Measurements from ENCODE around the gene CDH24. TPM values are rescaled to one million over a fixed set of nuclear protein-coding genes. Genes with fewer than 3 reads are reported as not detected.

Gene CDH24
- total RNA-seq, 2 donors from 2014 or later: 16.9 to 17.2 TPM

GRCh38 chr14:23066855-23067744, 9.8 kb upstream of the CDH24 start:
- peaks cover 46% of the 10 kb centered on the region for H3K4me1 Mint-ChIP-seq

DNA sequence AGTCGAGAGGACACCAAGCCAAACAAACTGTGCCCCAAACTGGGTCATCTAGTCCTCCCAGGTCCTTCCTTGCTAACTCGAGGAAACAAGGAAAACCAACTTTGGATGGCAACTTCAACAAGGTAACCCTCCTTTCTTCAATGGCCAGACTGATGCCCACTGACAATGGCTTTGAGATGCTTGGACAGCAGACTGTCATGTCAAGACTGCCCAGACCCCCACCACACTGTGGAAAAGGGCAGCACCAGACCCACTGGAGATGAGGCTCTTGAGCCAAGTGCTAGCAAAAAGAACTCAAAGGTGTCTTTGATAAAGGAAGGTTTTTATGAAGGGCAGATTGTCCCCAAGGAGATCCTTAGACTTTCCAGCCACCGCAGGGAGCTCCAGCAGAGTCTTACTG, 9.0 kb upstream of the CDH24 start:
- 93 to 96% methylated on average over 3 of the region's 3 CpGs for WGBS, 2 experiments (ENCODE audit: insufficient coverage in 1 of 2, insufficient read length in 1 of 2)

More at GRCh38 chr14:23066855-23067744, 9.8 kb upstream of the CDH24 start:
- Histone ChIP-seq H3K27me3 (ENCODE audit: control insufficient read depth, insufficient read depth, low read length, poor library complexity, severe bottlenecking) (no peaks in the 10 kb centered on the region), H3K9ac (ENCODE audit: extremely low read depth, low read length, poor library complexity, severe bottlenecking) (no peak overlapping the region), H3K27ac (ENCODE audit: low read depth, low read length) (no peak overlapping the region), H3K4me3 (ENCODE audit: low read length) (peak overlapping the region; percentile 76), H3K9me3 (ENCODE audit: control insufficient read depth, low read length) (no peaks in the 10 kb centered on the region), H3K4me1 (ENCODE audit: control insufficient read depth, insufficient read depth, low read length) (peaks cover 26% of the 10 kb centered on the region), H3K36me3 (ENCODE audit: control insufficient read depth, insufficient read depth, low read length) (peaks cover 70% of the 10 kb centered on the region)
- Mint-ChIP-seq H3K27me3 (ENCODE audit: insufficient read depth) (no peaks in the 10 kb centered on the region), H3K36me3 (ENCODE audit: low read depth) (peaks cover 73% of the 10 kb centered on the region), H3K4me3 (peak overlapping the region; percentile 90), H3K27ac (no peak overlapping the region), H3K9me3 (no peaks in the 10 kb centered on the region)
- DNase-seq: peak; percentile 42
- TF ChIP-seq CTCF (conservative IDR thresholded peaks at IDR 0.05): no peak
- WGBS, 2 experiments (ENCODE audit: insufficient coverage in 1 of 2, insufficient read length in 1 of 2): 95 to 100% methylated on average over 1 to 19 of the region's 23 CpGs

DNA sequence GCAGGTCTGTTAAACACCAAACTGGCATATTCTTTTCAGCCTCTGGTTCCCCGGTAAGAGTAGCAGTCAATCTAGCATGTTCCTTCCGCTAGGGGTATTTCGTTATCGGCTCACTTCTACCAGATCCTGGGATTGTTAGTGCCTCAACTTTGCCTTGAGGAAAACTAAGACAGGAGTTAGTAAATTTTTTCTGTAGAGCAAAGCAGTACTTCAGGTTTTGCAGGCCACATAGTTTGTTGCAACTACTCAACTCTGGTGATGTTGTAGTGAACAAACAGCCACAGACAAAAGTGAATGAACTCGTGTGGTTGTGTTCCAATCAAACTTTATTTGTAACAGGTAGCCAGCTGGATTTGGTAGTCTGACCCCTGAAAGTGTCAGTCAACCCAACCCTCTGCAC, 6.3 kb upstream of the CDH24 start:
- H3K27ac ChIP-seq (ENCODE audit: low read depth, low read length): no peak overlapping the region

More for the DNA sequence above, 9.0 kb upstream of the CDH24 start:
- H3K4me1 Mint-ChIP-seq: peaks cover 40% of the 10 kb centered on the region
- peak; percentile 41 for DNase-seq
- Histone ChIP-seq H3K27me3 (ENCODE audit: control insufficient read depth, insufficient read depth, low read length, poor library complexity, severe bottlenecking) (no peaks in the 10 kb centered on the region), H3K36me3 (ENCODE audit: control insufficient read depth, insufficient read depth, low read length) (peaks cover 76% of the 10 kb centered on the region), H3K4me1 (ENCODE audit: control insufficient read depth, insufficient read depth, low read length) (peaks cover 24% of the 10 kb centered on the region), H3K4me3 (ENCODE audit: low read length) (peak overlapping the region; percentile 68), H3K27ac (ENCODE audit: low read depth, low read length) (no peak overlapping the region), H3K9ac (ENCODE audit: extremely low read depth, low read length, poor library complexity, severe bottlenecking) (no peak overlapping the region), H3K9me3 (ENCODE audit: control insufficient read depth, low read length) (no peaks in the 10 kb centered on the region)
- no peaks in the 10 kb centered on the region for H3K9me3 Mint-ChIP-seq
- H3K27ac Mint-ChIP-seq: no peak overlapping the region
- peaks cover 76% of the 10 kb centered on the region for H3K36me3 Mint-ChIP-seq (ENCODE audit: low read depth)
- H3K27me3 Mint-ChIP-seq (ENCODE audit: insufficient read depth): no peaks in the 10 kb centered on the region
- TF ChIP-seq CTCF (conservative IDR thresholded peaks at IDR 0.05): no peak
- H3K4me3 Mint-ChIP-seq: peak overlapping the region; percentile 21

More for the DNA sequence above, 6.3 kb upstream of the CDH24 start:
- H3K4me1 ChIP-seq (ENCODE audit: control insufficient read depth, insufficient read depth, low read length): peaks cover 12% of the 10 kb centered on the region
- TF ChIP-seq CTCF (conservative IDR thresholded peaks at IDR 0.05): no peak
- Mint-ChIP-seq H3K9me3 (no peaks in the 10 kb centered on the region), H3K4me1 (peaks cover 22% of the 10 kb centered on the region), H3K36me3 (ENCODE audit: low read depth) (peaks cover 88% of the 10 kb centered on the region), H3K27me3 (ENCODE audit: insufficient read depth) (no peaks in the 10 kb centered on the region), H3K4me3 (no peak overlapping the region), H3K27ac (peak overlapping the region; percentile 55)
- WGBS, 2 experiments (ENCODE audit: insufficient coverage in 1 of 2, insufficient read length in 1 of 2): 94 to 98% methylated on average over 5 of the region's 5 CpGs
- H3K27me3 ChIP-seq (ENCODE audit: control insufficient read depth, insufficient read depth, low read length, poor library complexity, severe bottlenecking): no peaks in the 10 kb centered on the region
- H3K9me3 ChIP-seq (ENCODE audit: control insufficient read depth, low read length): no peaks in the 10 kb centered on the region
- H3K36me3 ChIP-seq (ENCODE audit: control insufficient read depth, insufficient read depth, low read length): peaks cover 95% of the 10 kb centered on the region
- peak; percentile 10 for DNase-seq
- no peak overlapping the region for H3K9ac ChIP-seq (ENCODE audit: extremely low read depth, low read length, poor library complexity, severe bottlenecking)
- H3K4me3 ChIP-seq (ENCODE audit: low read length): no peak overlapping the region
